Naive B cell (primary cell): Measurements from ENCODE around the gene OR4D1. TPM values are rescaled to one million over a fixed set of nuclear protein-coding genes. Genes with fewer than 3 reads are reported as not detected.
"Not testable (repeated sequence)": the region's sequence is repeated elsewhere in the genome, so short reads cannot be mapped to it uniquely, and the experiment has no call there.

Experiments
- ATAC-seq, 2 donors: fragments of 150-1000 bp; cut with Tn5 transposase; 2 replicates each; pipeline ENCODE4 v1.10.0; 2021; ENCODE audit warnings: low read depth in 2 of 2, mild to moderate bottlenecking in 2 of 2, moderate library complexity in 2 of 2
- DNase-seq: peaks from one replicate; pipeline ENCODE4 v3.0.0; 2022
- H3K27ac Mint-ChIP-seq, 6 donors: one replicate each; pipeline ENCODE4 v1.8.0; 2020 to 2022; ENCODE audit warnings: mild to moderate bottlenecking in 6 of 6, mixed read lengths in 6 of 6, moderate library complexity in 5 of 6, inconsistent platforms in 2 of 6
- H3K27me3 Mint-ChIP-seq, 3 donors: one replicate each; pipeline ENCODE4 v1.8.0; 2021 to 2022; ENCODE audit warnings: mixed read lengths in 3 of 3, mild to moderate bottlenecking in 1 of 3
- H3K36me3 Mint-ChIP-seq, 2 donors: one replicate each; pipeline ENCODE4 v1.8.0; 2020 to 2022; ENCODE audit warnings: mixed read lengths in 2 of 2, inconsistent platforms in 1 of 2, mild to moderate bottlenecking in 1 of 2
- H3K4me1 Mint-ChIP-seq, 3 donors: one replicate each; pipeline ENCODE4 v1.8.0; 2020 to 2022; ENCODE audit warnings: mixed read lengths in 3 of 3, inconsistent platforms in 1 of 3, mild to moderate bottlenecking in 1 of 3, moderate library complexity in 1 of 3
- H3K4me3 Mint-ChIP-seq, 8 donors: one replicate each; pipeline ENCODE4 v1.8.0; 2020 to 2022; ENCODE audit warnings: mild to moderate bottlenecking in 8 of 8, mixed read lengths in 8 of 8, moderate library complexity in 8 of 8, inconsistent platforms in 2 of 8
- H3K9me3 Mint-ChIP-seq, 7 donors: one replicate each; pipeline ENCODE4 v1.8.0; 2020 to 2022; ENCODE audit warnings: mixed read lengths in 7 of 7, mild to moderate bottlenecking in 5 of 7, inconsistent platforms in 2 of 7, moderate library complexity in 1 of 7
- polyA plus RNA-seq, 6 donors: library from polyadenylated mRNA; unstranded; fragments of 300-500 nt; fragmentation: Illumina TruSeq; gene quantifications; one replicate each; pipeline ENCODE4 v1.2.3, GENCODE V29; 2021; ENCODE audit warnings: low read depth in 6 of 6

Gene OR4D1
- polyA plus RNA-seq = under 1 TPM in 1 of 6 donors, not detected in 5; 0.07 TPM

DNA sequence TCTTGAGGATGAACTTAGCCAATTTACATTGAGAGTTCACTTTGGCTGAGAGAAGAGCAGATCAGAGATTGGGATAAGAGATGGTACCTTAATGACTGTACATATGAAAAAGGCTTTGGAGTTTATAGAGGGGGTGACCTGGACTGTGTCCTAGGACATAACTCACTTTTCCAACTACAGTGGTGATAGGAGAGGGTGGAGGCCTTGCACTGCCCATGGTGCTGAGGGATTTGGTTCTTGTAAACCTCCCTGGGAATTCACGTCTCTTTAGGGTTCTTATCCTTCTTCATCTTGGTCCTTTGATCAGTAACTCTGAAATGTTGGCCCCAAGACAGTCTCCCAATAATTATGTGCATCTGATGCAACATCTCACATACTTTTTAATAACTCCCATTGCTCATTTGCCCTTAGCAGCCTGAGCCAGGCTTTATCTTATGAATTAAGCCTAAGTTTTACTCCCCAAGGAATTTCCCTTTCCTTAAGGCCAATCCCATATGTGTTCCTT is at the start of gene OR4D1:
TSS of gene OR4D1 (plus strand) at position 455 of the 505 bp plus-strand sequence. CDS start 6,770 bp downstream, outside the sequence.
- peaks cover 0 to 5% (median 4%) of the 10 kb centered on the region in 3 donors for H3K4me1 Mint-ChIP-seq
- H3K27me3 Mint-ChIP-seq = peaks cover 28 to 65% (median 48%) of the 10 kb centered on the region in 3 donors
- H3K27ac Mint-ChIP-seq = no peak within 1 kb of the TSS
- H3K9me3 Mint-ChIP-seq = peaks cover 21 to 44% (median 33%) of the 10 kb centered on the region in 7 donors
- peaks cover 6 to 29% of the 10 kb centered on the region in 2 donors for H3K36me3 Mint-ChIP-seq
- H3K4me3 Mint-ChIP-seq = no peak within 1 kb of the TSS
- DNase-seq (no peak), ATAC-seq (no peak)

DNA sequence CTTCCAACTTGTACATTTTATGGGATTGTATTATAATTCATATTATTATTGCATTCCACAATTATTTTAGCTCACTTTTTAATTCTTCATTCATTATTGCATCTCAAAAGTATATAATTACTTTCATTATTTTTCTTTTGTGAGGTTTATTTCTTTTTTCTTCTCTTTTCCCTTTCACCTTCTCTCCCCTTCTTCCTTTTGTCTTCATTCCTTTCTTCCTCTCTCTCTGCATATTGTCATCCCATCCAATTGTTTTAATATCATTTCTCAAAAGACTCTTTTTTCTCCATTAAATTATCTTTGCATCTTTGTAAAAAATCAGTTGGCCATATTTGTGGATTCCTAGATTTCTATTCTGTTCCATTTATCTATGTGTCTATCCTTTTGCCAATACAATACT is 47.7 kb upstream of the OR4D1 start:
- Mint-ChIP-seq H3K36me3 (no peaks in the 10 kb centered on the region), H3K9me3 (no peaks in the 10 kb centered on the region), H3K4me1 (no peaks in the 10 kb centered on the region), H3K27me3 (no peaks in the 10 kb centered on the region), H3K27ac (no peak overlapping the region), H3K4me3 (no peak overlapping the region)
- ATAC-seq = no peak
- DNase-seq = no peak

DNA sequence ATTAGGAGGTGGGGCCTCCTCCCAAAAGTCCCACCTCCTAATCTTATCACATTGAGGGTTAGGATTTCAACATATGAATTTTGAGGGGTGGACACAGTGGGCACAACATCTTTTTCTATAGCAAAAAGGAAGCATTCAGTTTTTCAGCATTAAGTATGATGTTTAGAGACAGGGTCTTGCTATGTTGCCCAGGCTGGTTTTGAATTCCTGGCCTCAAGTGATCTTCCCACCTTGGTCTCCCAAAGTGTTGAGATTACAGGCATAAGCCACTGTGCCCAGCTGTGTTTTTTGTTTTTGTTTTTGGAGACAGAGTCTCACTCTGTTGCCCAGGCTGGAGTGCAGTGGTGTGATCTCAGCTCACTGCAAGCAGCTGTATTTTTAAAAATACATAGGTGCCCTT is 46.3 kb upstream of the OR4D1 start:
- H3K9me3 Mint-ChIP-seq, H3K36me3 Mint-ChIP-seq, DNase-seq, H3K4me1 Mint-ChIP-seq, H3K27ac Mint-ChIP-seq, H3K27me3 Mint-ChIP-seq, H3K4me3 Mint-ChIP-seq, ATAC-seq: not testable (repeated sequence)

DNA sequence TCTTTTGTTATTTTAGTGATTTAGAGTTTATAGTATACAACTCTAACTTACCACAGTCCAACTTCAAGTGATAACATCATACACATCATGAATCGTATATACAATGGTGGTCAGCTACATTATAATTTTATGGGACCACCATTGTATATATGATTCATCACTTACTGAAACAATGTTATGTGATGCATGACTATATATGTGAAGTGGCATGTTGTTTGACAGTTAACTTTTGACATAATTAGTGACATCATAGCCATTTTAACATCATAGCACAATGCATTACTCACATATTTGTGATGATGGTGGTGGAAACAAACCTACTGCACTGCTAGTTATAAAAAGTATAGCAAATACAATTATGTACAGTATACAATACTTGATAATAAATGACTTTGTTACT is 43.1 kb upstream of the OR4D1 start:
- Mint-ChIP-seq H3K27ac (no peak overlapping the region), H3K9me3 (no peaks in the 10 kb centered on the region), H3K27me3 (no peaks in the 10 kb centered on the region), H3K4me3 (no peak overlapping the region), H3K36me3 (no peaks in the 10 kb centered on the region), H3K4me1 (no peaks in the 10 kb centered on the region)
- DNase-seq (no peak), ATAC-seq (no peak)

DNA sequence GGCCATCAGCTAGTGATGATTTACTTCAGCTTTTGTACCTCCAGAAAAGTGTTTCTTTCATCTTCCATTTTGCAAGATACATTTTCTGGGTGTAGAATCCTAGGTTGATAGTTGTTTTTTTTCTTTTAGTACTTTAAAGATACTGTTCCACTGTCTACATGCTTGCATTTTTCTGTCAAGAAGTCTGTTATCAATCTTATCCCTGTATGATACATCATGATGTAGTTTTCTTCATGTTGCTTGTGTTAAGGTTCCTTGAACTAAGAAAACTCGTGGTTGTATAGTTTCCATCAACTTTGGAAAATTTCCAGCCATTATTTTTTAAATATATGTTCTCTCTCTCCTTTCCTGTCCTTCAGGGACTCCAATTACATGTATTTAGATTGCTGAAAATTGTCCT is 40.9 kb upstream of the OR4D1 start:
- Mint-ChIP-seq H3K36me3 (no peaks in the 10 kb centered on the region), H3K27me3 (peaks cover 0 to 8% (median 5%) of the 10 kb centered on the region in 3 donors), H3K27ac (peak overlapping the region in 1 of 6 donors; percentile 38), H3K4me3 (no peak overlapping the region), H3K9me3 (no peaks in the 10 kb centered on the region), H3K4me1 (no peaks in the 10 kb centered on the region)
- DNase-seq = no peak
- no peak for ATAC-seq

DNA sequence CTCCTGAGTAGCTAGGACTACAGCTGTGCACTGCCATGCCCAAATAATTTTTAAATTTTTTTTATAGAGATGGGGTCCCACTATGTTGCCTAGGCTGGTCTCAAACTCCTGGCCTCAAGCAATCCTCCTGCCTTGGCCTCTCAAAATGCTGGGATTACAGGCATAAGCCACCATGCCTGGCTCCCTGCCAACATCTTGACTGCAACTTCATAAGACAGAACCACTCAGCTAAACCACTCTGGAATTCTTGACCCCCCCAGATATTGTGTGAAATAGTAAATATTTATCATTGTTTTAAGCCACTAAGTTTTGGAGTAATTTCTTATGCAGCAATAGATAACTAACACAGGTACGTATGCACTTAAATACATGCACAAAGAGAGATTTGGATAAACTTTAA is 39.0 kb upstream of the OR4D1 start:
- H3K27ac Mint-ChIP-seq = no peak overlapping the region
- ATAC-seq (no peak), DNase-seq (no peak)
- H3K4me3 Mint-ChIP-seq = no peak overlapping the region
- no peaks in the 10 kb centered on the region for H3K4me1 Mint-ChIP-seq
- H3K27me3 Mint-ChIP-seq = peaks cover 6 to 11% (median 8%) of the 10 kb centered on the region in 3 donors
- no peaks in the 10 kb centered on the region for H3K9me3 Mint-ChIP-seq
- H3K36me3 Mint-ChIP-seq = no peaks in the 10 kb centered on the region

DNA sequence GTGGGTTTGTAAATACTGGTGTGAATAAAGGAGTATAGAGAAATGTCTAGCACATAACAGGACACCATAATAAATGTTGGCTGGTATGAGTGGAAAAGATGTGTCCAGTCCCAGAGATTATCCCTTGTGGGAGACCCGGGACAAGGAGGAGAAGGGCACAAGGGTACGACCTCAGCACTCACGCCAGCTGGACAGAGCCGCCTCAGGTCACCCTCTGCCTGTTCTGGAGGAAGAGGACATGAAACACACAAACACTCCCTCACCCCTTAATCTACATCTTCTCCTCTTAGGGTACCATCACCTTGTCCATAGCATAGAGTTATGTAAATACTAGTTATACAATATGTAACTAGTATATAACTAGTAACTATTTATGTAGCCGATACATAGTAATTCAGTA is 38.2 kb upstream of the OR4D1 start:
- DNase-seq (no peak), ATAC-seq (no peak)
- Mint-ChIP-seq H3K27ac (no peak overlapping the region), H3K4me1 (no peaks in the 10 kb centered on the region), H3K9me3 (no peaks in the 10 kb centered on the region), H3K36me3 (no peaks in the 10 kb centered on the region), H3K4me3 (no peak overlapping the region), H3K27me3 (peaks cover 6 to 14% (median 14%) of the 10 kb centered on the region in 3 donors)

DNA sequence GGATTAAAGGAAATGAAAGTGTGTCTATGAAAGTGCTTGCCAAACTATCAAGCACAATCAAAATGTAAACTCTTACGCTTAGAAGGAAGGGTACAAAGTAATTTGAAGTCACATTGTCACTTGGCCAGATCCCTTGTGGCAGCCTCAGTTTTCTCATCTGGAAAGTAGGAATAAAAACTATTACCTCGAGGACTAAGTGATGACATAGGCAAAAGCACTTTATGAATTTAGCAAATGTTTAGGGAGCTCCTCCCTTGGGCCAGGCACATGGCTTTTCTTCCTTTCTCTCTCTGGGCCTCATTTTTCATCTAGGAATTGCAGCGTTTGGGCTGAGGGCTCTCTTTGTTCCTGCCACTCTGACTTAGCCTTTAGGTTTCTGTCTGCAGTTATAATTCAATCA is 36.5 kb upstream of the OR4D1 start:
- Mint-ChIP-seq H3K27me3 (peaks cover 20 to 30% (median 21%) of the 10 kb centered on the region in 3 donors), H3K9me3 (no peaks in the 10 kb centered on the region), H3K4me3 (no peak overlapping the region), H3K4me1 (no peaks in the 10 kb centered on the region), H3K36me3 (no peaks in the 10 kb centered on the region), H3K27ac (no peak overlapping the region)
- DNase-seq (no peak), ATAC-seq (no peak)

DNA sequence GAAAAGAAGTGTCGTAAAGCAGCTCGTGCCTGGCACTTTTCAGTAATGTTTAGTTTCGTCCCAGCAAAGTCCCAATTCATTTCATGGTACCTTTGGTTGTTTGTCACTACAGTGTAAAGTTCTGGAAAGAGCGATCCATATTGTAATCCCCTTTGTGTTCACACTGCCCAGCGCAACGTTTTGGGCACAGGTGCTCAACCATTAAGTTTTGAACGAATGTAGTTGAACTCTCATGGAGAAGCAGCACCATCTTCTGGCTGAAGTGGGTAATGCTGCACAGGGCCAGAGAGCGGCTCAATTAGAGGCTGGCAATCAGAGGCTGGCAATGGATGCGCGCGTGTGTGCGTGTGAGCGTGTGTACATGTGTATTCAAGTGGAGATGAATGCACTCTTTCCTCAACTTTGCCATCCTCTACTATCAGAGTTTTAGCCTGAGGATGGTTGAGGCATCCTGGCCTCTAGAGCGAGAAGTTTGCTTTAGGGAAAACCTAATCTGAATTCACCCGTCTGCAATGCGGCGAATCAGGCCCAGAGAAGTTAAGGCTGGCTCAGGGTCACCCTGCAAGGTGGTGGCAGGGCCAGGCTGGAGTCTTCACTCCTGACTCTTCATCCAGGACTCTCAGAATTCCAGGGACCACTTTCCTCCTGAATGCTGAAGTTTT is 35.1 kb upstream of the OR4D1 start:
- Mint-ChIP-seq H3K27me3 (peaks cover 31 to 42% (median 35%) of the 10 kb centered on the region in 3 donors), H3K4me3 (no peak overlapping the region), H3K27ac (peak overlapping the region in 1 of 6 donors; percentile 70), H3K36me3 (no peaks in the 10 kb centered on the region), H3K4me1 (no peaks in the 10 kb centered on the region), H3K9me3 (no peaks in the 10 kb centered on the region)
- ATAC-seq = peak; percentile 71 to 87
- peak; percentile 64 for DNase-seq

DNA sequence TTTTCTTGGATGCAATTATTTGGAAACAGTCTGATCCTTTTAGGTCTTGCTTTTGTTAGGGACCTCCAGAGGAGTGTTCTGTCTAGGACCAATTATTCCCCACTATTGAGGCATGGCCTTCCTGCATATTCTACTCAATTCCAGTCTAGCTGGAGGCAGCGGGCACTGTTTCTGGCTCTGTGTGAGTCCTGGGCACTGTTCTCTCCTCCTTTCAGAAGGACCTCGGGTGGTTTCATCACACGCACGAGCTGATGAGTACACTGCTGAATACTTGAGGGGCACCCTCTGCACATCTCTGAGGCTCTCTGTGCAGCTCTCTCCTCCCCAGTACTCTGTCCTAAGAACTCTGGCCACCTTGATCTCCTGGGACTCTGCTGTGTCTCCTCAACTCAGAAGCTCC is 34.2 kb upstream of the OR4D1 start:
- Mint-ChIP-seq H3K27ac (peak overlapping the region in 1 of 6 donors; percentile 22), H3K4me3 (no peak overlapping the region), H3K4me1 (no peaks in the 10 kb centered on the region), H3K9me3 (no peaks in the 10 kb centered on the region), H3K27me3 (peaks cover 35 to 47% (median 39%) of the 10 kb centered on the region in 3 donors), H3K36me3 (no peaks in the 10 kb centered on the region)
- ATAC-seq = no peak
- DNase-seq = no peak

DNA sequence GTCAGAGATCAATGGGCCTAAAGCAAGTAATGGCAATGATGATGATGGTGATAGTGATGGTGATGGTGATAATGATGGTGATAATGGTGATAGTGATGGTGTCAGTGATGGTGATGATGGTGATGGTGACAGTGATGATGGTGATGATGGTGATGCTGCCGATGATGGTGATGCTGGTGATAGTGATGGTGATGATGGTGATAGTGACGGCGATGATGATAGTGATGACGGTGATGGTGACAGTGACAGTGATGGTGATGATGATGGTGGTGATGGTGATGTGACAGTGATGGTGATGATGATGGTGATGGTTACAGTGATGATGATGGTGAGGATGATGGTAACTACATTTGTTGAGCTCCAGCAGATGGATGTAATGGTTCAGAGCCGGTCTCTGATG is 30.8 kb upstream of the OR4D1 start:
- Mint-ChIP-seq H3K4me3 (no peak overlapping the region), H3K36me3 (no peaks in the 10 kb centered on the region), H3K27ac (no peak overlapping the region), H3K4me1 (no peaks in the 10 kb centered on the region), H3K9me3 (no peaks in the 10 kb centered on the region), H3K27me3 (peaks cover 45 to 52% (median 47%) of the 10 kb centered on the region in 3 donors)
- DNase-seq (no peak), ATAC-seq (no peak)

DNA sequence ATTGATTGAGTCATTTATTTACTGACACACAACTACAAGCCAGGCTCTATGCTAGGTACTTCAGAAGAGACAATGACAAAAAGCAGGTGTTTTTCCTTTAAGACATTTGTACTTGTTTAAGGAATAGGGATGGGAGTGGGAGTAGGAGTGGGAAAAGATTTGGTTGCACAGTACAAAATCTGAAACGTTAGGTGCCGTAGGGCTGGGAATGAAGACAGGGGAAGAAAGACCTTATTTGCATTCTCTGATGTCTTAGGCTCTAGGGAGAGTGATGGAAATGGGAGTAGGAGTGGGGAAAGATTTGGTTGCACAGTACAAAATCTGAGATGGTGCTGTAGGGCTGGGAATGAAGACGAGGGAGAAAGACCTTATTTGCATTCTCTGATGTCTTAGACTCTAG is 28.7 kb upstream of the OR4D1 start:
- Mint-ChIP-seq H3K27ac (no peak overlapping the region), H3K27me3 (peaks cover 45 to 60% (median 46%) of the 10 kb centered on the region in 3 donors), H3K4me3 (no peak overlapping the region), H3K9me3 (no peaks in the 10 kb centered on the region), H3K36me3 (no peaks in the 10 kb centered on the region), H3K4me1 (no peaks in the 10 kb centered on the region)
- DNase-seq = no peak
- ATAC-seq = no peak

DNA sequence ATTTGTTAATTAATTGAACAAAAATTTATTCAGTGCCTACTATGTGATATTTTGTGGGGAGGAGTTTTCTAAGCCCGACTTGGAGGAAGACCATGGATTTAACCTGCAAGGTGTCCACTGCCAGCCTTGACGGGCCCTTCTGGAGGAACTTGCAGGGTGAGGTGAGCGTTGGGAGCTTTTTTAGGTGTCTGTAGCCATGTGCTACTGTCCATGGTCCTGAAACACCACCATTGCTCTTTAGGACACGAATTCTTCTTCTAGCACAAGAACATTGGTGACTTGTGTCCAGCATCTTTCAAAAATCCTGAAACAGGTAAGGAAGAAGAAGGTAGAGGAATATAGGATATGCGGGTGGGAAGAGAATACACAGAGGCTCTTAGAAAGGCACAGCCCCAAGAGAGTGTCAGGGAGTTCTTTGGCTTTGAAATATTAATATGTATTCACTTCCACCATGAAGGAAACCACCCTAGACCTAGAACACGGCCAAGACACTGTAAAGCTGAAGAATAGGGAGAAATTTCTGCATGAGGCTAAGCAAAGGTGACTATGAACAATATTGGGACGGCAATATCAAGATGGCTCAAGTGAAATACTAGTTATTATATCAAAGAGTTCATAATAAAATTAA is 27.9 kb upstream of the OR4D1 start:
- Mint-ChIP-seq H3K27ac (no peak overlapping the region), H3K4me3 (no peak overlapping the region), H3K27me3 (peaks cover 40 to 52% (median 44%) of the 10 kb centered on the region in 3 donors)

DNA sequence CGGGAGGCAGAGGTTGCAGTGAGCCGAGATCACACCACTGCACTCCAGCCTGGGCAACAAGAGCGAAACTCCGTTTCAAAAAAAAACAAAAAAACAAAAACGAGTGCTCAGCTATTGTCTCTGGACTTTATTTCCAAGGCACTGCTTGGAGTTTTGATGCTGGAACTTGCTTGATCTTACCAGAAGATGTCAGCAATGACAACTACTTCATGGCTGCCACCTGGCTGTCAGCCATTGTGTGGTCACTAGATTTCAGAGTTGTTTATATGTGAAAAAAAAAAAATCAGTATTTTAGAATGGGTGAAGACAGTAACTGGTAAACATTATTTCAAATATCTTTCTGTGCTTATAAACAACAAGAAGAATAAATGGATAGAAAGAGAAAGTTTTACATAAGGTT is 26.3 kb upstream of the OR4D1 start:
- H3K9me3 Mint-ChIP-seq = no peaks in the 10 kb centered on the region
- H3K4me1 Mint-ChIP-seq = no peaks in the 10 kb centered on the region
- H3K4me3 Mint-ChIP-seq = no peak overlapping the region
- no peak for DNase-seq
- H3K27ac Mint-ChIP-seq = no peak overlapping the region
- no peak for ATAC-seq
- peaks cover 44 to 51% (median 47%) of the 10 kb centered on the region in 3 donors for H3K27me3 Mint-ChIP-seq
- H3K36me3 Mint-ChIP-seq = no peaks in the 10 kb centered on the region

More for the DNA sequence above, 27.9 kb upstream of the OR4D1 start:
- no peaks in the 10 kb centered on the region for H3K4me1 Mint-ChIP-seq
- H3K9me3 Mint-ChIP-seq = no peaks in the 10 kb centered on the region
- DNase-seq = peak; percentile 25
- no peaks in the 10 kb centered on the region for H3K36me3 Mint-ChIP-seq
- ATAC-seq = no peak
